HepG2 (cell line): ENCODE measurements around the gene CTDSP1. TPM values are rescaled to one million over a fixed set of nuclear protein-coding genes. Genes with fewer than 3 reads are reported as not detected.

Experiments
- AGO1 ChIP-seq: fragments of 200-400 bp; formaldehyde crosslinking; IDR thresholded peaks from 2 replicates; pipeline ENCODE4 v1.6.1; 2017; ENCODE audit warnings: mild to moderate bottlenecking, low read depth, low read length, moderate library complexity; ENCODE audit not compliant: poor library complexity, severe bottlenecking
- AKAP8 ChIP-seq: sonication (generic); formaldehyde crosslinking; IDR thresholded peaks from 2 replicates; pipeline ENCODE4 v1.5.1; 2020; ENCODE audit warnings: mild to moderate bottlenecking, missing genetic modification reagents
- BHLHE40 ChIP-seq: IDR thresholded peaks from 2 replicates; pipeline ENCODE4 v1.6.1; 2011; ENCODE audit warnings: low read length, improper control_type of control experiment
- CEBPZ ChIP-seq: IDR thresholded peaks from 2 replicates; pipeline ENCODE4 v1.6.1; 2012; ENCODE audit warnings: low read length, improper control_type of control experiment
- KDM4B ChIP-seq: sonication (generic); formaldehyde crosslinking; IDR thresholded peaks from 2 replicates; pipeline ENCODE4 v1.4.0; 2020; ENCODE audit warnings: missing genetic modification reagents
- MZF1 ChIP-seq: sonication (generic); formaldehyde crosslinking; IDR thresholded peaks from 2 replicates; pipeline ENCODE4 v1.8.1; 2023; ENCODE audit warnings: mild to moderate bottlenecking, missing genetic modification reagents, borderline replicate concordance
- NFIC ChIP-seq: IDR thresholded peaks from 2 replicates; pipeline ENCODE4 v1.6.1; 2012; ENCODE audit warnings: mild to moderate bottlenecking, low read length, inconsistent platforms
- NR2F6 ChIP-seq, 2 experiments: IDR thresholded peaks; 2 replicates each; pipeline ENCODE4 v1.6.1; 2016; ENCODE audit warnings: antibody characterized with exemption in 1 of 2, mild to moderate bottlenecking in 1 of 2
- POLR2AphosphoS5 ChIP-seq: IDR thresholded peaks from 2 replicates; pipeline ENCODE4 v1.6.1; 2012; ENCODE audit warnings: low read depth, low read length
- RXRA ChIP-seq: sonication (generic); formaldehyde crosslinking; IDR thresholded peaks from 2 replicates; pipeline ENCODE4 v1.5.1; 2020; ENCODE audit warnings: missing genetic modification reagents
- SIN3A ChIP-seq: IDR thresholded peaks from 2 replicates; pipeline ENCODE4 v1.6.1; 2011; ENCODE audit warnings: low read depth, mild to moderate bottlenecking, control low read depth, low read length, borderline replicate concordance
- SOX13 ChIP-seq, 3 experiments: fragments of 450-650 bp in 1 of 3; sonication (generic) in 1 of 3; formaldehyde crosslinking in 1 of 3; IDR thresholded peaks in 2 of 3; conservative IDR thresholded peaks in 1 of 3; 2 replicates each; pipeline versions ENCODE4 v1.5.0 to v1.6.1; 2016 to 2020; ENCODE audit warnings: antibody characterized with exemption in 1 of 3, mild to moderate bottlenecking in 1 of 3, missing compliant biosample characterization in 1 of 3, missing genetic modification reagents in 1 of 3, moderate library complexity in 1 of 3
- SOX5 ChIP-seq: IDR thresholded peaks from 2 replicates; pipeline ENCODE4 v1.6.1; 2016; ENCODE audit warnings: borderline replicate concordance
- ZBTB7B ChIP-seq: sonication (generic); formaldehyde crosslinking; IDR thresholded peaks from 2 replicates; pipeline ENCODE4 v1.4.0; 2020; ENCODE audit warnings: missing genetic modification reagents
- ZNF446 ChIP-seq: sonication (generic); formaldehyde crosslinking; IDR thresholded peaks from 2 replicates; pipeline ENCODE4 v1.5.0; 2020; ENCODE audit warnings: mild to moderate bottlenecking, missing genetic modification reagents
- ZNF510 ChIP-seq: sonication (generic); formaldehyde crosslinking; IDR thresholded peaks from 2 replicates; pipeline ENCODE4 v1.4.0; 2020; ENCODE audit warnings: low read depth, mild to moderate bottlenecking, missing genetic modification reagents
- ZNF547 ChIP-seq: sonication (generic); formaldehyde crosslinking; IDR thresholded peaks from 2 replicates; pipeline ENCODE4 v1.5.1; 2020; ENCODE audit warnings: mild to moderate bottlenecking, missing genetic modification reagents
- ZNF564 ChIP-seq: sonication (generic); formaldehyde crosslinking; IDR thresholded peaks from 2 replicates; pipeline ENCODE4 v1.8.1; 2023; ENCODE audit warnings: mild to moderate bottlenecking, missing genetic modification reagents
- ZSCAN21 ChIP-seq: sonication (generic); formaldehyde crosslinking; IDR thresholded peaks from 2 replicates; pipeline ENCODE4 v1.8.0; 2022; ENCODE audit warnings: mild to moderate bottlenecking, missing genetic modification reagents, moderate library complexity, borderline replicate concordance
- polyA plus RNA-seq, 8 experiments: library from polyadenylated mRNA; depleted of rRNA in 3 of 8; stranded (reverse) in 7 of 8; unstranded in 1 of 8; fragments of >200 nt; fragmentation: Illumina TruSeq in 4 of 8; extraction: Trizol in 4 of 8; gene quantifications; 2 replicates each; pipeline versions ENCODE4 v1.2.1 to v1.2.3, GENCODE V29; 2011 to 2016; ENCODE audit warnings: low read depth in 4 of 8, missing spikeins in 1 of 8, mixed read lengths in 1 of 8; ENCODE audit not compliant: insufficient read depth in 1 of 8
- total RNA-seq, 5 experiments: library from RNA; depleted of rRNA; stranded (reverse); fragments of >200 nt; fragmentation: Illumina TruSeq; extraction: Trizol; gene quantifications; 2 replicates each; pipeline ENCODE4 v1.2.3, GENCODE V29; 2016; ENCODE audit warnings: low read depth in 1 of 5
- TF ChIP-seq, protein P1 (sequence below): sonication (generic); IDR thresholded peaks from 2 replicates; pipeline ENCODE4 v1.6.1; 2016; ENCODE audit warnings: low read depth, borderline replicate concordance
- TF ChIP-seq, protein P2 (sequence below): sonication (generic); formaldehyde crosslinking; IDR thresholded peaks from 2 replicates; pipeline ENCODE4 v1.4.0; 2020; ENCODE audit warnings: missing genetic modification reagents, borderline replicate concordance

The CTDSP1 gene
- total and polyA plus RNA-seq, 2 of the 13 experiments (the other 11 are each of a cell fraction or from before 2014, with no cell fraction given) = 91.0 to 268 TPM

- peak; percentile 43; the same call in 1 of the 2 replicates for TF ChIP-seq SOX5
- peak; percentile 61 for TF ChIP-seq POLR2AphosphoS5
- TF ChIP-seq SIN3A = peak; percentile 92
- TF ChIP-seq KDM4B (CRISPR knock-in tag) = no peak
- TF ChIP-seq NR2F6 (IDR thresholded peaks at IDR 0.05) = no peak
- TF ChIP-seq NR2F6 (CRISPR knock-in tag; IDR thresholded peaks at IDR 0.05) = peak; percentile 69
- TF ChIP-seq SOX13 (IDR thresholded peaks at IDR 0.05) = 0 out of 2 replicates have a peak, but pooled peaks have one; percentile 13
- no peak for TF ChIP-seq SOX13 (CRISPR knock-in tag; conservative IDR thresholded peaks at IDR 0.05 in 1 of 2, IDR thresholded peaks at IDR 0.05 in 1 of 2)
- no peak for TF ChIP-seq NFIC
- TF ChIP-seq AGO1 = peak; percentile 68
- 0 out of 2 replicates have a peak, but pooled peaks have one; percentile 36 for TF ChIP-seq BHLHE40
- no peak for TF ChIP-seq ZNF510
- TF ChIP-seq MZF1 (CRISPR knock-in tag) = no peak
- 0 out of 2 replicates have a peak, but pooled peaks have one; percentile 5 for TF ChIP-seq ZNF547
- no peak; the same call in 1 of the 2 replicates for TF ChIP-seq AKAP8
- TF ChIP-seq ZBTB7B = peak; percentile 61
- TF ChIP-seq, protein P1, sequence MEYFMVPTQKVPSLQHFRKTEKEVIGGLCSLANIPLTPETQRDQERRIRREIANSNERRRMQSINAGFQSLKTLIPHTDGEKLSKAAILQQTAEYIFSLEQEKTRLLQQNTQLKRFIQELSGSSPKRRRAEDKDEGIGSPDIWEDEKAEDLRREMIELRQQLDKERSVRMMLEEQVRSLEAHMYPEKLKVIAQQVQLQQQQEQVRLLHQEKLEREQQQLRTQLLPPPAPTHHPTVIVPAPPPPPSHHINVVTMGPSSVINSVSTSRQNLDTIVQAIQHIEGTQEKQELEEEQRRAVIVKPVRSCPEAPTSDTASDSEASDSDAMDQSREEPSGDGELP = peak; percentile 99
- TF ChIP-seq ZNF564 (CRISPR knock-in tag) = peak; percentile 18
- TF ChIP-seq, protein P2, sequence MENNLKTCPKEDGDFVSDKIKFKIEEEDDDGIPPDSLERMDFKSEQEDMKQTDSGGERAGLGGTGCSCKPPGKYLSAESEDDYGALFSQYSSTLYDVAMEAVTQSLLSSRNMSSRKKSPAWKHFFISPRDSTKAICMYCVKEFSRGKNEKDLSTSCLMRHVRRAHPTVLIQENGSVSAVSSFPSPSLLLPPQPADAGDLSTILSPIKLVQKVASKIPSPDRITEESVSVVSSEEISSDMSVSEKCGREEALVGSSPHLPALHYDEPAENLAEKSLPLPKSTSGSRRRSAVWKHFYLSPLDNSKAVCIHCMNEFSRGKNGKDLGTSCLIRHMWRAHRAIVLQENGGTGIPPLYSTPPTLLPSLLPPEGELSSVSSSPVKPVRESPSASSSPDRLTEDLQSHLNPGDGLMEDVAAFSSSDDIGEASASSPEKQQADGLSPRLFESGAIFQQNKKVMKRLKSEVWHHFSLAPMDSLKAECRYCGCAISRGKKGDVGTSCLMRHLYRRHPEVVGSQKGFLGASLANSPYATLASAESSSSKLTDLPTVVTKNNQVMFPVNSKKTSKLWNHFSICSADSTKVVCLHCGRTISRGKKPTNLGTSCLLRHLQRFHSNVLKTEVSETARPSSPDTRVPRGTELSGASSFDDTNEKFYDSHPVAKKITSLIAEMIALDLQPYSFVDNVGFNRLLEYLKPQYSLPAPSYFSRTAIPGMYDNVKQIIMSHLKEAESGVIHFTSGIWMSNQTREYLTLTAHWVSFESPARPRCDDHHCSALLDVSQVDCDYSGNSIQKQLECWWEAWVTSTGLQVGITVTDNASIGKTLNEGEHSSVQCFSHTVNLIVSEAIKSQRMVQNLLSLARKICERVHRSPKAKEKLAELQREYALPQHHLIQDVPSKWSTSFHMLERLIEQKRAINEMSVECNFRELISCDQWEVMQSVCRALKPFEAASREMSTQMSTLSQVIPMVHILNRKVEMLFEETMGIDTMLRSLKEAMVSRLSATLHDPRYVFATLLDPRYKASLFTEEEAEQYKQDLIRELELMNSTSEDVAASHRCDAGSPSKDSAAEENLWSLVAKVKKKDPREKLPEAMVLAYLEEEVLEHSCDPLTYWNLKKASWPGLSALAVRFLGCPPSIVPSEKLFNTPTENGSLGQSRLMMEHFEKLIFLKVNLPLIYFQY (CRISPR knock-in tag) = no peak
- TF ChIP-seq ZNF446 (CRISPR knock-in tag) = no peak
- no peak for TF ChIP-seq CEBPZ
- peak; percentile 25; the same call in 1 of the 2 replicates for TF ChIP-seq RXRA (CRISPR knock-in tag)
- TF ChIP-seq ZSCAN21 = peak; percentile 65; the same call in 1 of the 2 replicates
These were observed 2.8 kb upstream of the CTDSP1 start (continued) for GRCh38 chr2:218396688-218397462.
